Measurements from ENCODE around the gene HAUS7. TPM values are rescaled to one million over a fixed set of nuclear protein-coding genes. Genes with fewer than 3 reads are reported as not detected.

HAUS7 gene
- total and polyA plus RNA-seq, 2 experiments from 2014 or later, result 59.8 to 77.9 TPM

DNA sequence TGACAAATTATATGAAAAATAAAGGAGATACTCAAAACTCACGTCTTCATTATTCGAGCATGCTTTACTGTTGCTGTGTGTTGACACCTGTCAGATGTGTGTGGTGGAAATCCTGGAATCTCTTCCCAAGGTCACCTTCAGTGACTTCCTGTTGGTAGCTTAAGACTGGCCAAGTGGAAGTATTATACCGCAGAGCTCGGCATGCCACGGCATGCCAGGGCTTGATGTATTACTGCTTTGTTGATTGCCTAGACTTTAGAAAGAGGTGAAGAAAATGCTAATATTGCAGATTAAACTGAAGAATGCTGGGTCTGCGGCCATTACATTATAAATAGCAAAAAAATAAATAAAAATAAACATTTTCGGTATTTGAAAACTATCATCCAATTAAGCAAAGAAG, 29.1 kb downstream of the HAUS7 start (continued):
- TF ChIP-seq, protein P1, sequence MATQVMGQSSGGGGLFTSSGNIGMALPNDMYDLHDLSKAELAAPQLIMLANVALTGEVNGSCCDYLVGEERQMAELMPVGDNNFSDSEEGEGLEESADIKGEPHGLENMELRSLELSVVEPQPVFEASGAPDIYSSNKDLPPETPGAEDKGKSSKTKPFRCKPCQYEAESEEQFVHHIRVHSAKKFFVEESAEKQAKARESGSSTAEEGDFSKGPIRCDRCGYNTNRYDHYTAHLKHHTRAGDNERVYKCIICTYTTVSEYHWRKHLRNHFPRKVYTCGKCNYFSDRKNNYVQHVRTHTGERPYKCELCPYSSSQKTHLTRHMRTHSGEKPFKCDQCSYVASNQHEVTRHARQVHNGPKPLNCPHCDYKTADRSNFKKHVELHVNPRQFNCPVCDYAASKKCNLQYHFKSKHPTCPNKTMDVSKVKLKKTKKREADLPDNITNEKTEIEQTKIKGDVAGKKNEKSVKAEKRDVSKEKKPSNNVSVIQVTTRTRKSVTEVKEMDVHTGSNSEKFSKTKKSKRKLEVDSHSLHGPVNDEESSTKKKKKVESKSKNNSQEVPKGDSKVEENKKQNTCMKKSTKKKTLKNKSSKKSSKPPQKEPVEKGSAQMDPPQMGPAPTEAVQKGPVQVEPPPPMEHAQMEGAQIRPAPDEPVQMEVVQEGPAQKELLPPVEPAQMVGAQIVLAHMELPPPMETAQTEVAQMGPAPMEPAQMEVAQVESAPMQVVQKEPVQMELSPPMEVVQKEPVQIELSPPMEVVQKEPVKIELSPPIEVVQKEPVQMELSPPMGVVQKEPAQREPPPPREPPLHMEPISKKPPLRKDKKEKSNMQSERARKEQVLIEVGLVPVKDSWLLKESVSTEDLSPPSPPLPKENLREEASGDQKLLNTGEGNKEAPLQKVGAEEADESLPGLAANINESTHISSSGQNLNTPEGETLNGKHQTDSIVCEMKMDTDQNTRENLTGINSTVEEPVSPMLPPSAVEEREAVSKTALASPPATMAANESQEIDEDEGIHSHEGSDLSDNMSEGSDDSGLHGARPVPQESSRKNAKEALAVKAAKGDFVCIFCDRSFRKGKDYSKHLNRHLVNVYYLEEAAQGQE (IDR thresholded peaks at IDR 0.05; ENCODE audit: unreplicated experiment), result no peak

- H3K27ac Mint-ChIP-seq, result no peak overlapping the region
- Histone ChIP-seq H3K9me2 (ENCODE audit: insufficient read depth) (no peaks in the 10 kb centered on the region), H3K27ac (ENCODE audit: low read depth) (no peak overlapping the region), H3K27me3 (ENCODE audit: insufficient read depth) (no peaks in the 10 kb centered on the region), H2AFZ (no peak overlapping the region), H3K36me3 (ENCODE audit: insufficient read depth) (no peaks in the 10 kb centered on the region), H3K79me2 (replicated peaks; ENCODE audit: insufficient read depth) (no peaks in the 10 kb centered on the region), H3F3A (replicated peaks; ENCODE audit: low read depth) (no peaks in the 10 kb centered on the region), H3K4me2 (no peak overlapping the region), H3K4me3 (no peak overlapping the region), H3K4me1 (ENCODE audit: insufficient read depth) (no peaks in the 10 kb centered on the region), H4K20me1 (replicated peaks; ENCODE audit: insufficient read depth) (no peaks in the 10 kb centered on the region)
- no peaks in the 10 kb centered on the region for H3K9me3 Mint-ChIP-seq
- peaks cover 3% of the 10 kb centered on the region for H3K27me3 Mint-ChIP-seq (ENCODE audit: insufficient read depth, low read depth, poor library complexity)
- TF ChIP-seq ZNF331 (CRISPR knock-in tag; IDR thresholded peaks at IDR 0.05; ENCODE audit: low read depth), result no peak
- H3K36me3 Mint-ChIP-seq (ENCODE audit: low read depth), result no peaks in the 10 kb centered on the region
- H3K4me3 Mint-ChIP-seq, result no peak overlapping the region
- ATAC-seq (no peak), DNase-seq (ENCODE audit: low spot score) (no peak)
- H3K4me1 Mint-ChIP-seq, result no peaks in the 10 kb centered on the region
Observed at GRCh38 chrX:153440556-153441135, 29.7 kb downstream of the HAUS7 start.

- H3K27me3 ChIP-seq (ENCODE audit: insufficient read depth), result no peaks in the 10 kb centered on the region
- H3K27ac ChIP-seq (ENCODE audit: low read depth), result no peak overlapping the region
- no peaks in the 10 kb centered on the region for H3K9me3 Mint-ChIP-seq
- peaks cover 3% of the 10 kb centered on the region for H3K27me3 Mint-ChIP-seq (ENCODE audit: insufficient read depth, low read depth, poor library complexity)
- no peaks in the 10 kb centered on the region for H4K20me1 ChIP-seq (replicated peaks; ENCODE audit: insufficient read depth)
- no peaks in the 10 kb centered on the region for H3K79me2 ChIP-seq (replicated peaks; ENCODE audit: insufficient read depth)
- H3K9me2 ChIP-seq (ENCODE audit: insufficient read depth), result no peaks in the 10 kb centered on the region
- no peaks in the 10 kb centered on the region for H3K36me3 Mint-ChIP-seq (ENCODE audit: low read depth)
- no peaks in the 10 kb centered on the region for H3K4me1 ChIP-seq (ENCODE audit: insufficient read depth)
- H3K27ac Mint-ChIP-seq, result no peak overlapping the region
- H3K4me2 ChIP-seq, result no peak overlapping the region
- no peaks in the 10 kb centered on the region for H3K36me3 ChIP-seq (ENCODE audit: insufficient read depth)
- DNase-seq (ENCODE audit: low spot score), result no peak
- no peak overlapping the region for H3K4me3 Mint-ChIP-seq
- no peaks in the 10 kb centered on the region for H3K4me1 Mint-ChIP-seq
- H2AFZ ChIP-seq, result no peak overlapping the region
- H3K4me3 ChIP-seq, result no peak overlapping the region
- ATAC-seq, result no peak
- no peaks in the 10 kb centered on the region for H3F3A ChIP-seq (replicated peaks; ENCODE audit: low read depth)
- TF ChIP-seq NANOG (IDR thresholded peaks at IDR 0.05; ENCODE audit: borderline replicate concordance) (no peak), POLR2AphosphoS5 (IDR thresholded peaks at IDR 0.05; ENCODE audit: low read depth) (no peak), EZH2 (IDR thresholded peaks at IDR 0.05; ENCODE audit: low read depth, unreplicated experiment) (no peak), ZNF331 (CRISPR knock-in tag; IDR thresholded peaks at IDR 0.05; ENCODE audit: low read depth) (no peak), STAT1 (IDR thresholded peaks at IDR 0.05; ENCODE audit: unreplicated experiment) (no peak), ZNF114 (CRISPR knock-in tag; IDR thresholded peaks at IDR 0.05) (no peak), JUNB (IDR thresholded peaks at IDR 0.05; ENCODE audit: unreplicated experiment) (no peak), ETS1 (IDR thresholded peaks at IDR 0.05) (no peak), CTCF (conservative IDR thresholded peaks at IDR 0.05; ENCODE audit: low read depth in 2 of 2) (no peak)
- TF ChIP-seq, protein P1 (IDR thresholded peaks at IDR 0.05; ENCODE audit: unreplicated experiment), result no peak
Observed at GRCh38 chrX:153439977-153440376, 30.4 kb downstream of the HAUS7 start.

Data from GM23338 (cell line).